T47D (cell line): Measurements from ENCODE around the gene ZBP1.

Source experiments
- DNase-seq, 2 experiments: peaks; one replicate each; pipeline versions ENCODE4 v3.0.0 to v3.0.0-alpha.2; 2011 to 2012; ENCODE audit warnings: low read depth in 1 of 2, low spot score in 1 of 2
- JUND ChIP-seq: IDR thresholded peaks from 2 replicates; pipeline ENCODE4 v1.6.1; 2012; ENCODE audit warnings: low read depth
- in situ Hi-C: cut with HindIII; loops from 2 replicates; pipeline ENCODE4 v1.10.0; 2016; ENCODE audit warnings: low sequenced_read_pairs, low pct_unique_long_range_greater_than_20kb

The ZBP1 gene

DNA sequence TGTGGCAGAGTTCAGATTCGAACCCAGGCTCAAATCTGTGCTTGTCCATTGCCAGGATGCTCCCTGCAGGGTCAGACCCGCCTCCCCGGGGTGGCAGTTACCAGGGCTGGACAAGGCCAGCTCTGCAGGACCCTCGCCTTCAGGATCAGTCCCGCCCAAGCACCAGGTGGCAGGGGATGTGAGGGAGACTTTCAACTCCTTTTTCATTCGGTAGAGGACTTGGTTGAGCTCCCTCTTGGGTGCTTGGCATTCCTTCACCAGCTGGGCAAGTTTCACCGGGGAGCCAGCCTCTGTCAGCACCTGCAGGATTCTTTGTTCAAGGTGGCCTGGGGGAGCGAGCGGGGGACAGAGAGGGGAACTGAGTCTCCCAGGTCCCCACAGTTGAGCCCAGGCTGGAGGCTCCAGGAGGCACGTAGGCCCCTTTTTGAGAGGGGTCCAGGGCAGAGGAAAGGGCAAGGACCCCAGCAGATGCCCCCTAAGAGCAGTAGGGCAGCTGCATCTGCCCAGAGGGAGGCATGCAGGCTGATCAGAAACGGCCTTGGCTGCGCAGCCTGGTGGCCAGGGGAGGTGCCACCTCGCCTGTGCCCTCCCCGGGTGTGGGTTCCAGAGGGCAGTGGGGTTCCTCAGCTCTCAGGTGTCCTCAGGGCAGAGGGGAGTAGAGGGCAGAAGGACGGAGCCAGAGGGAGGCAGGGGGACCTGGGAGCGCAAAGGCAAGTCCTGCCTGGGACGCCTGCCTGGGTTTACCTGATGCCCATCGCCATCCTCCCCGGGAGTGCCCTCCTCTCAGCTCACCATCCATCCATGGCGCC is 3.9 kb downstream of the ZBP1 start:
- in situ Hi-C loops = no loop called here
- TF ChIP-seq JUND = no peak
- no peak for DNase-seq

GRCh38 chr20:57615445-57615811 is 4.8 kb downstream of the ZBP1 start:
- no peak for TF ChIP-seq JUND
- in situ Hi-C loops = no loop called here
- DNase-seq = no peak

- TF ChIP-seq JUND = no peak
- in situ Hi-C loops = no loop called here
- DNase-seq = no peak
These were observed 5.5 kb downstream of the ZBP1 start for GRCh38 chr20:57614490-57615444.

DNA sequence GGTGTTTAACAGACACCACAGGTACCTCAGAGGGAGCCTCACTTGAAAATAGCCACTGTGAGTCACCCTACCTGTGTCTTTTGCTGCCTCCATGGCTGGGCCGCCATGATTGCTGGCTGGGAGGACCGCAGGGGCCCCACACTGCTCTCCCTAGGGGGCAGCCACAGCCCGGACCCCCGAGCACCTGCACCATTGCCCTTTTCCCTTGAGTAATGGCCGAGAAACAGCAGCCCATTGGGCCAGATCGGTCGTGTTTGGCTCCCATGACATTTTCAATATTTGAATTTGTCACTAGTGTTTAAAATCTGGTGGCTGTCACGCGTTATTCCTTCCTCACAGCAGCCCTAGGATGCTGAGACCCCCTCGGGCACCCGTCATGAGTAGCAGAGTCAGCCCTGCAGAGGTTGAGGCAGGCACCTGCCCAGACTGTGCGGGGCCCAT is 6.7 kb downstream of the ZBP1 start:
- in situ Hi-C loops = no loop called here
- no peak for DNase-seq
- TF ChIP-seq JUND = no peak

- no peak for TF ChIP-seq JUND
- no peak for DNase-seq
- in situ Hi-C loops = no loop called here
These were observed 7.3 kb downstream of the ZBP1 start for GRCh38 chr20:57612916-57613315.

DNA sequence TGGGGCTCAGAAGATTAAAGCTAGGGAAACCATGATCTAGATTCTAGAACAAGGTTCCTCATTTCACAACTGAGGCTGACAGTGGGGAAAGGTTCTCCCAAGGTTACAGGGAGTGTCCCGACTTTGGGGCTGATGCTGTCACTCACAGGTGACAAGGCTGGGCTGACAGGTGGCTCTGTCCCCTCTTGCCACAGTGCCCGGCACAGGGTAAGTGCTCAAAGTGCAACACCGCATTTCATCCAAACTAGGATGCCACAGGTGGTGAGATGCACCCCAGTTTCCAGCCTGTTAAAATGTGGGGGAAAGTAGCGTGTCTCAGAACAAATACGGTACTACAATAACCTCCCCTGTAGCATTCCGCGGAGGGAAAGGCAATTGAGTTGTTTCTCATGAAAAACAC is 7.8 kb downstream of the ZBP1 start:
- no peak for DNase-seq
- TF ChIP-seq JUND = no peak
- in situ Hi-C loops = no loop called here

DNA sequence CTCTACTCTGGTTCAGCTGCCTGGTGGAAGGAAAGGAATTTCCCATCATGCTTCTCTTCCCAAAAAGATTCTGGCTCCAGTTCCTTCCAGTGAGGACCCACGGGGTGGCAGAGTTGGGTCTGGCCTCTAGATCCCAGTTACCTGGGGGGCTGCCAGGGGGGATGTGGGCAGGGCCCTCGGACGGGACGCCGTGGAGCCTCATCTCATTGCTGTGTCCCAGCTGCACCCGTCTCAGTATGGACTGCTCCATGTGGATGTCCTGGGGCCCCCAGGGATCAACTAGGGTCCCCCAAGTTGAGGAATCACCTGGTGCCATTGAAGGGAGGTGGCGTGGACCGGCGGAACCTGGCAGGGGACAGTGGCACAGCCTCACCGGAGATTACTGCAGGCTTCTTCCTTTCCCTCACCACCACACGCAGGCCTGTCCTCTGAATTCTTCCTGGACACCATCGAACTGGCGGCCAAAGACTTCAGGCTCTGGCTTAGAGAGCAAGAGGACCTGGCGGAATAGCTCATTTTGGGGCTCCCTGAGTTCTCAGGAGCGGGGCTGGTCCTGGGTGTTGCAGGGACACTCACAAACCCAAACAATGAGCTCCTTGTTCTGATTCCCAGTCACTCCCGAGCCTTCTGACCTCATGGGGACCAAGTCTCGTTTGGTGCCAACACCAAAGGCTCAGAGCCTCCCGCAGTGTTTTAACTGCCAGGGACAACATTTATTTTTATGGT is 8.5 kb downstream of the ZBP1 start:
- no peak for DNase-seq
- in situ Hi-C loops = no loop called here
- no peak for TF ChIP-seq JUND

DNA sequence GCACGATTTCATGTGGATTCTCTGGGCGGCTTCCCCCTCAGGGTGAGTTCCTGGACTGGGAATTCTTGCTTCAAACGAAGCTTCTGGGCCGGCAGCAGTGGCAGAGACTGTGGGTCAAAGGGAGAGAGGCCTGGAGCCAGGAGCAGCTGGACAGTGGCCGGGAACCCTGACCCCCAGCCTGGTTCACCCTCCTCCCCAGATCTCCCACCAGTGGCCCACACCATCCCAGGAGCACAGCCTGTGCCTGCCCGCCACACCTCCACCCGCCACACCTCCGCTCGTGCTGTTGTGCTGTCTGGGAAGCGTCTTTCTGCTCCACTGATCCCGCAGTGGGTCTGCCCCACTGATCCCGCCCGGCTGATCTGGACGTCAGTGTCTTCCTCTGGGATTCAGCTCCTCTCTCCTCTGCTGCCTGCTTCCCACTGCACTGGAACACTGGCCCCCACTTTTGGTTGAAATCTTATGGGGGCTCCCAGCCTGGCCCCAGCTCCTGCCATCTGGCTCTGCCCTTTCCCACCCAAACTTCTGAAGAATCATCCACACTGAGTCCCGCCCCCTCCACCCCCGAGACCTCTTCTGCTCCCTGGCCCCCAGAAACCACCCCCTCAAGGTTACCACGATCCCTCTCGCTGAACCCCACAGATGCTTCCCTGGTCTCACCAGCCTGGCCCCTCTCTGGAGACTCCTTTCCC is 9.8 kb downstream of the ZBP1 start:
- TF ChIP-seq JUND = no peak
- no peak for DNase-seq
- in situ Hi-C loops = no loop called here

DNA sequence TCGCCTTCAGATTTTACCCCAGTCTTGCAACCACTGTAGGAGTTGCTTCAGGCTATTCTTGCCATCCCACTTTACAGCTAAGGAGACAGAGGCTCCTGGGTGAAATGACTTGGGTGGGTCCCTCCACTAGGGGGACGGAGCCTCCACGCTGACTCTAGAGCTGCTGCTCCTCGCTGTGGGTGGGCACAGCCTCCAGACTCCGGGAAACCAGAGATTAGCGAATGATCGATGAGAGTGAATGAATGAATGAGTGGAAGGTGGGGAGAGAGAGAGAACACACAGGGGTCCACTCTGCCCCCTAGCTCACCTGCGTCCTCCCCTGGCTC is 10.4 kb downstream of the ZBP1 start:
- in situ Hi-C loops = no loop called here
- no peak for TF ChIP-seq JUND
- DNase-seq = no peak

DNA sequence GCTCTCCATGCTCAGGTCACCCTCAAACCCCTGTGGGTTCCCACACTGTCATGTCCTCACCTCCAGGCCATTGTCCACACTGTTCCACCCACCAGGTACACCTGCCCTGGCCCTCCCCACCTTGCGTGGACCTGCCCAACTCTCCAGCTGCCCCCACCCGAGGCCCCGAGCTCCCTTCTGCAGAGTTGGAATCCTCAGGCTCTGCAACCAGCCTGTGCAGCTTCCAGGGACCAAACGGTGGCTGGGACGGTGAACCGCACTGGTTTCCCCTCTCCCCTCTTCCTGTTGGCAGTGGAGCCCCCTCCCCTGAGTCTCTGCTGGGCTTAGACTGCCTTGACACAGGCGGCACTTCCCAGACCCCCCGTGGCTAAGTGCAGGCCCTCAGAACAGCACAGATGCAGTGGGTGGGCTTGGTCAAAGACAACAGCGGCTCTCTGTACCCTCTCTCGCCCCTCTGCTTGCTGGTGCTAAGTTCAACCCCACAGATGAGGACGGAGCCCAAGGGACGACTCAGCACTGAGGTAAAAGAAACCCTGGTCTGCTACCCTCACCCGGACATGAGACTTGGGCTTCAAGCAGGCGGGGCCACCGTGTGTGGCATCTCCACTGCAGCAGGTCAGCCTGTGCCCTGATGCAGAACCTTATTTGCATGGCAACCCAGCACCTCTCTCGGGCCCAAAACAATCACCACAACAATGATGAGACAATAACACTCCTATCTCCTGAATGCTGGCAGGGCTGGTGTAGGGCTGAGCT is 11.0 kb downstream of the ZBP1 start:
- in situ Hi-C loops = no loop called here
- TF ChIP-seq JUND = no peak
- no peak for DNase-seq

- no peak for TF ChIP-seq JUND
- DNase-seq = no peak
- in situ Hi-C loops = no loop called here
These were observed 11.7 kb downstream of the ZBP1 start for GRCh38 chr20:57608516-57608915.
